ENCODE data around the gene UBA3.

DNA sequence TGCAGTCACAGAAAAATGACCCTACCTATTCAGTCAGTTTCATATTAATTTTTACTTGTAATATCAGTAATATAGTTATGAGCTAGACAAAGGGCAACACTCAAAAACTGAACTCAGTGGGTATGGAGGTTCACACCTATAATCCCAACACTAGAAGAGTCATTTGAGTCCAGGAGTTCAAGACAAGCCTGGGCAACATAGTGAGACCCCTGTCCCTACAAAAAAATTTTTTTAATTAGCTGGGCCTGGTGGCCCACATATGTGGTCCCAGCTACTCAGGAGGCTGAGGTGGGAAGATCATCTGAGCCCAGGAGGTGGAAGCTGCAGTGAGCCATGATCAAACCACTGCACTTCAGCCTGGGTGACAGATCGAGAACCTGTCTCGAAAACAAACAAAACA is 31.2 kb downstream of the UBA3 start:
- TF ChIP-seq, protein P1, sequence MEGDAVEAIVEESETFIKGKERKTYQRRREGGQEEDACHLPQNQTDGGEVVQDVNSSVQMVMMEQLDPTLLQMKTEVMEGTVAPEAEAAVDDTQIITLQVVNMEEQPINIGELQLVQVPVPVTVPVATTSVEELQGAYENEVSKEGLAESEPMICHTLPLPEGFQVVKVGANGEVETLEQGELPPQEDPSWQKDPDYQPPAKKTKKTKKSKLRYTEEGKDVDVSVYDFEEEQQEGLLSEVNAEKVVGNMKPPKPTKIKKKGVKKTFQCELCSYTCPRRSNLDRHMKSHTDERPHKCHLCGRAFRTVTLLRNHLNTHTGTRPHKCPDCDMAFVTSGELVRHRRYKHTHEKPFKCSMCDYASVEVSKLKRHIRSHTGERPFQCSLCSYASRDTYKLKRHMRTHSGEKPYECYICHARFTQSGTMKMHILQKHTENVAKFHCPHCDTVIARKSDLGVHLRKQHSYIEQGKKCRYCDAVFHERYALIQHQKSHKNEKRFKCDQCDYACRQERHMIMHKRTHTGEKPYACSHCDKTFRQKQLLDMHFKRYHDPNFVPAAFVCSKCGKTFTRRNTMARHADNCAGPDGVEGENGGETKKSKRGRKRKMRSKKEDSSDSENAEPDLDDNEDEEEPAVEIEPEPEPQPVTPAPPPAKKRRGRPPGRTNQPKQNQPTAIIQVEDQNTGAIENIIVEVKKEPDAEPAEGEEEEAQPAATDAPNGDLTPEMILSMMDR (IDR thresholded peaks at IDR 0.05), result no peak
- TF ChIP-seq POLR2A (IDR thresholded peaks at IDR 0.05), result no peak
